Amygdala (tissue), 56 donors: ENCODE results near the gene TNFSF8.
A peak's percentile ranks its signal among the peaks of the same experiment; 100 is the strongest.

ENCODE experiments used
- DNase-seq, 56 donors: peaks; one replicate each; lab custom pipeline; 2025; lab: John Stamatoyannopoulos, UW

TNFSF8 gene

DNA sequence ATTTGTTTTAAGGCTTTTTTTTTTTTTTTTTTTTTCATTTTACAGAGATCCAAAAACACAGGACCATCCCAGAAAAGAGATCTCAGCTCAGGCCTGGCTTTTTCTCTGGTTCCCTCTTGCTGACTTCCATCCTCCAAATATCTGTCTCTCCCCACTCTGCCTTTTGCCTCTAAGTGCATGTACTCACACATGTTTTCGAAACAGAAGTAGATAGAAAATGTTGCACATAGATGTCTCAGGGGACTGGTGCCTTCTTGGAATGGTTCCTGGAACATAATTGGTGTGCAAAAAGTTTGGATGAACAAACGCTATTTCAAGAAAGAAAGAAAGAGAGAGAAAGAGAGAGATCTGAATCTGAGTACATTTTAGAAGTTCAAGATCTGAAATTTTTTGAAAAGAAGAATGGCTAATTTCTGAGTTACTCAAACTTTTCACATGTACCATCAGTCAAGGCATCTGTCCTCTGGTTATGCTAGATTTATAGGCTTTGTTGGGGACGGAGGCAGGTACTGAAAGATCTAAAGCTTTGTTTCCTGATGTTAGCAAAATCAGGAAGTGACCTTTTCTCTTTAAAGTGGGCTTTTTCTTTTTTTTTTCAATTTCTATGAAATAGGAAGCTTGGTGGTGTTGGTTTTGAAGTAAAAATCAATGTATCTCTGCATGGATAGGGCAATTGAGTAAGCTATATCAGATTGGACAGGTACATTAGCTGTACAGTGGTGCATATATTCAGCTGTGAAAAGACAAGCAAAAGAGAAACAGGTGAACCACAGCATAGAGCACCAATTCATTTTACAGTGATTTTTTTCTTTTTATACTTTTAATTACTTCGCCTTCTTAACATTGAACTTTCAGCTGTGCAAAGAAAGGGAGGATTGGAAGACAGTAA lies 8.5 kb upstream of the TNFSF8 start:
- DNase-seq: no peak

DNA sequence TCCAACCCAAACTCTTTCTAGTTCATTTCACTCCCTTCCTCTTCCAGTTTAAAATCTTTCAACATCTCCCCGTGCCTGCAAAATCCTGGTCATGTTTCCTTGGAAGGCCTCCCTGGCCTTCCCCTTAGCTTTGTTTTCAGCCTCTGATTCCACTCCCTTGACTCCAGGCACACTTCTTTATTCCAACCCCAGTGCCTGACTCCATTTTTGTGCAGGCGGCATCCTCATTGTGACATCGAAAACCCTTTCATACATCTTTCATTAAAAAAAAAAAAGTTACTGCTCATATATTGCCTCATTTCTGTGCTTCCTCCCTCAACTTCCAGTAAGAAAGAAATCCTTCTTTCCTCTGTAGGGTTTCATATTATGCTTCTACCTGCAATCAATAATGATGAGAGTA lies 7.1 kb upstream of the TNFSF8 start:
- no peak for DNase-seq

- no peak for DNase-seq
Measured at GRCh38 chr9:114936581-114936980, 6.2 kb upstream of the TNFSF8 start.

DNA sequence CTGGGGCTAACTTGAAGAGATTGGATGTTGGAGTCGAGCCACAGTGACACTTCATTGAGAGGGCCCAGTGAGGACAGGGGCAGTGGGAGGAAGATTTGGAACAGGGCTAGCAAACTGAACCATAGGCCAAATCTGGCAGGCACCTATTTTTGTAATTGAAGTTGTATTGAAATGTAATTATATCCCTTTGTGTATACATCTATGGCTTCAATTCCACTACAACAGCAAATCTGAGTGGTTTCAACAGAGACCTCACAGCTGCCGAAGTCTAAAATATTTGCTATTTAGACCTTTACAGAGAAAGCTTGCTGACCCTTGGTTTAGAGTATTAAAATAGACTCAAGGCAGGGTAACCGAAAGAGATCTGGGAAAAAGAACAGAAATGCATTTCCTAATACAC lies 4.7 kb upstream of the TNFSF8 start:
- DNase-seq: no peak

DNA sequence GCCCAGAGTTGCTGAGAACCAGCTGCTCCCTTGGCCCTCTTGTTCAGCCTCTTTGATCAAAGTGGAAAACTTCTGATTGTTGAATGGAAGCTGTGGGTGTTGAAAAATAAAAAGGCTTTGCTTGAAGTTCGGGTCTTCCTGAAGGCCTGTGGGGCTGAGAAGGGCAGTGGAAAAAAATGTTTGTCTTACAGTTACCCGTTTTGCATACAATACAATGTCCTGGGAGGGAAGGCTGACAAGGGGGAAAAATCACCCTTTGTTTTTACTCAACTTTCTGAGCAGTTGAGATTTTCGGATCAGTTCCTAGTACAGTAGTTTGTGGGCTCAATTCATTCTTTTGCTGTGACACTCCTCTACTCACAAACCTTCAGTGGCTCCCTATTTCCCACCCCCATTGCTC lies 2.1 kb upstream of the TNFSF8 start:
- no peak for DNase-seq

GRCh38 chr9:114931407-114931806 lies 1.0 kb upstream of the TNFSF8 start:
- DNase-seq: no peak

DNA sequence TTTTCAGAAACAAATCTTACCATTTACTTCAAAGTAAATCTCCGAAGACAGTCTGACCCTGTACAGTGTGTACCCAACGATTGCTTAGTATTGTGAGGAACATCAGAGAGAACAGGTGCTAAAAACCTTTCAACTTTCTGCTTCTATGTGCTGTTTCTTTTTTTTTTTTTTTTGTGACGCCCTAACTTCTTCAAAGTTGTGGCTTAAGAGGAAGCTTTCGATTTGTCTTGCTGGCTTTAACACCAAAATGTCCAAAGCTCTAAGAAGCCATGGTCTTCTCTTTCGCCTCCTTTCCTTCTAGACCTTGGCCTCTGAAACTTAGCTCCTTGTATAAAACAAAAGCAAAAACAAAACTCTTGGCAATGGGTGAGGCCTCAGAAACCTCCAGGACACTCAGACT lies 1.2 kb downstream of the TNFSF8 start:
- no peak for DNase-seq

DNA sequence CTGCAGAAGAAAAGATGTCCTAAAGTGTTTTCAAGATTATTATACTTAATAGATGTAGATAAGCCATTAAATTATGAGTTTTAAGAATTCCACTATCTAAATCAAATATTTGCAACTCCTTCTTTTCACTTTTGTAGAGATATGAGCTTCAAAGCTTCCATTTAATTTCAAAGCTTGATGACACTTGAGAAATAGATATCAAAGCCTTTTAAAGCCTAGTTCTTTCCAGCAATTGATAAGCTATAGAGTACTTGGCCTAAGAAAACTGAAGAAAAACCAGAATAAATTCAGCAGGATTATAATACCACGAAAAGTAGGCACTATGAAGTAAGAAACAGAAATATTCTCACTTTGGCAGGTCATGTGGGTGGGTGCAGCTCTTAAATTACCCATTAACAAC lies 1.7 kb downstream of the TNFSF8 start:
- no peak for DNase-seq

DNA sequence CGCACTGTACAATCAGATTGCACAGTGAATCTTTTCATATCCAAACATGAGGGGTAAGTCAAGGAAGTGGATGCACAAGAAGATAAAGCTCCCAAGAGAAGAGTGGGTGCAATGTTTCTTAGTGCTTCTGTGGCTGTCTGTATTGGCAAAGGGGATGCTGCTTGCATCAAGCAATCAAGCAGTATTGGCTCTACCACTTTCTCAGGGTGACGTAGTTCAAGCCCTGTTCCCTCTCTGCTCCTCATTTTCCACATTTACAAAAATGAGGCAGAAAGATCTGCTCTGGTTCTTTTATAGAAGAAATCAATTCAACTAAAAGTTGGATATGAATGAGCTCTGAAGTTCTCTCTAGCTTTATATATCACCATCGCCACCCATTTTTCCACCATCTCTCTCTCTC lies 2.3 kb downstream of the TNFSF8 start:
- DNase-seq: no peak

DNA sequence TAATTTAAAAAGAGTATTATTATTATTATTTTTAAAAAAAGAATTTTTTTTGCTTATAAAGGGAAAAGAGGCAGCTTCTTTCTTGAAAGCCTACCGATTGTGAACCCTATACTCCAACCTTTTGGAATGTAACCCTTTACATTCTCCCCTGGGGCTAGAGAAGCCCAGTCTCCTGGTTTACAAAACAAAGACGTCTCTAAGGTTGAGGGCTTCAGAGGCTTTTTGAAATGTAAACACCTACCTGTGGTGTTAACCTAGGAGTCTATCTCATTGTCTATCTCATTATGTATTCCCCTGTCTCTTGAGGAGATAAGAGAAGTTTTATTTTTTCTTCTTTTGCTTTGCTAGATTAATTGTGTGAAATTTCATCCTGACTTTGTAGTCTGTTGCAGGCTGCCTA lies 4.7 kb downstream of the TNFSF8 start:
- no peak for DNase-seq

DNA sequence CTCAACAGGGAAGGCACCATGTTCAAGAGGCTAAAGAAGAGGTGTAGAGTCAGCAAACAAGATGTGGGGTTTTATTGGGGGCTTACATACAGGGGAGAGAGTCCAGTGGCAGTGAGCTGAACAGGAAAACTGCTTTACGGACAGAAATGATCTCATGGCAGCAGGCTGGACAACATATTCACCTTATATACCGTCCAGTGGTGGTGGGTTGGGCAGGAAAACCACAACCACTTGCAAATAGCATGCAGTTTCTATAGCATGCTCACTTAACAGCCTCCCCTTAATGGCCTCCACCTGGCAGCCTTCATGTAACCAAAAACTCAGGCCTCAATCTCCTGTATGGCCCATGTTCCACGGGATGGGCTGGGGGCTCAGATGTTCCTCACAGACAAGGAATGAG lies 5.4 kb downstream of the TNFSF8 start:
- no peak for DNase-seq

GRCh38 chr9:114924327-114924726 lies 6.1 kb downstream of the TNFSF8 start:
- no peak for DNase-seq

DNA sequence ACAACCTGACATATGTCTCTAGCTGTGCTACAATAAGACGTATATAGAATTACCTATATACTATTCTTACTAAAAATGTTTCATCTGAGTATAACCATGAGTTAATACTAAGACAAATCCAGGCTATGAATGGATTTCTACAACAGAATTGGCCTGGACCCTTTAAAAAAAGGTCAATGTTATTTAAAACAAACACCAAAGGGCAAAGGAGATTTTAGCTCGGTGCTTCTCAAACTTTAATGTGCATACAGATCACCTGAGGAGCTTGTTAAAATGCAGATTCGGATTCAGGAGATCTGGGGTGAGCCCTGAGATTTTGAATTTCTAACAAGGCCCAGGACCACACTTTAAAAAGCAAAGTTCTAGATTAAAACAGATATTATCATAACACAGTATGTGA lies 6.5 kb downstream of the TNFSF8 start:
- no peak for DNase-seq

GRCh38 chr9:114921171-114921570 lies 9.2 kb downstream of the TNFSF8 start:
- DNase-seq: no peak

GRCh38 chr9:114919611-114920010 lies 10.8 kb downstream of the TNFSF8 start:
- DNase-seq: no peak

DNA sequence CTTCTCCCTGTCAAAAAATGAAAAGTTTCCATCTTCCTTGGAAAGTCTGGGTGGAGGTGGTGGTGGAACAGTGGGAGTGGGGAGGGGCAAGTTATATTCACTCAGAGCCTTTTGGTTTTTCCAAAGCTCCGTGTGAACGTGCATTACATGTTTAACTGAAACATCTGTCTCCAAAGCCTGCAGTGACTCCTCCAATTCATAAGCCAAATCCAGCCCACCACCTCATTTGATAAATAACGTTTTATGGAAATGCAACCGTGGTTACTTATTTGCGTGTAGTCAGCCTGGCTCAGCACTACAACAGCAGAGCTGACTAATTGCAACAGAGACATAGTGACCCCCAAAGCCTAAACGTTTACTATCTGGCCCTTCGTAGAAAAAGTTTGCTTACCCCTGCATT lies 13.9 kb downstream of the TNFSF8 start:
- DNase-seq: no peak

DNA sequence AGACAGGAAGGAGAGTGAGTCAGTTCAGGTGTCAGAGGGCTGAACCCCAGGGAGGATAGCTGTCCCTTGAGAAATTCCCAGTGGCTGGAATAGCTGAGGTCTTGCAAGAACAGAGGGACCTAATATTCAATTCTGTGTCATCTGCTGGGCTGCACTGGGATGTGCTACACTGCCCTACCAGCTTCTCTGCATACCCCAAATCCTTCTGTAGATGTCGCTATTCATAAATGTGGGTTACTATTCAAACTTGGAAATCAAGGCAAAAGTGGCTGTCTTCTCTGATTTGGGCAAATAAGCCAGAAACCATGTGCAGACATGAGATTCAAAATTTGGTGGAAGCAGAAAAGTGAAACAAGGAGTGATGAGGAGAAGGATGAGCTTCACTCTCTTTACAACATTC lies 16.3 kb downstream of the TNFSF8 start:
- DNase-seq: no peak

DNA sequence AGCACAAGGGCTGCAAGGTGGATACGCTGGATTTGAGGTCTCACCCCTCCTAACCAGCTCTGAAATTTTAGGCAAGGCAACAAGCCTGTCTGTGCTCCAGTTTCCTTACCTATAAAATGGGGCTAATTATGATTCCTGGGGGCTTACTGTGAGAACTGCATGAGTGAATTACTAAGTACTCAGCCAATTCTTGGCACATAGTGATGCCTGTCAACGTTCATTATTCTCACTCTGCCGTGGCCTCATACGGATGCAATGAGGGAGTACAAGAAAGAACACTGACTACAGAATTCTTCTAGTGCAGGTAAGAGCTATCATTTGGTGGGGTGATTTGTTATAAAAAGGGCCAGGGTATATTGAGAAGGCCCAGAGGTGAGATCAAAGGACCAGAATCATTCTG lies 16.7 kb downstream of the TNFSF8 start:
- no peak for DNase-seq

DNA sequence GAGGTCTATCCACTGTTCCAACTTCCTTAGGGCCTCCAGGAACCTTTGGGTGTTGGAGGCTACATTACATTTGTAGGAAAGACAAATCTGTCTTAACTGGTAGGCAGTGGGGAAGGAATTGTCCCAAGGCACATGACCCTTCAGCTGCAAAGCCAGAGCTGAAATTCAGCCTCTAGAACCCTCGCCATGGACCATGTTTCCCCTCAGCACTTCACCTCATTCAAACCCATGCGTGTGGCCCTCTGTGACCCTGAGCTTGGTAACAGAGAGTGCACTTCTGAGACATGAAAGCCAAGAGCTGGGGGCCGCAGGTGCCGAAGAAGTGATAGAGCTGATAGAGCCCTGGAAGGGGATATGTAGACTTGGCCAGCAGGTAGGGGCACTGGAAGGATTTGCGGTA lies 17.2 kb downstream of the TNFSF8 start:
- no peak for DNase-seq

- DNase-seq: peak in 5 of 56 donors; percentile 3 to 45 (median 19)
Measured at GRCh38 chr9:114911167-114911821, 19.1 kb downstream of the TNFSF8 start.

DNA sequence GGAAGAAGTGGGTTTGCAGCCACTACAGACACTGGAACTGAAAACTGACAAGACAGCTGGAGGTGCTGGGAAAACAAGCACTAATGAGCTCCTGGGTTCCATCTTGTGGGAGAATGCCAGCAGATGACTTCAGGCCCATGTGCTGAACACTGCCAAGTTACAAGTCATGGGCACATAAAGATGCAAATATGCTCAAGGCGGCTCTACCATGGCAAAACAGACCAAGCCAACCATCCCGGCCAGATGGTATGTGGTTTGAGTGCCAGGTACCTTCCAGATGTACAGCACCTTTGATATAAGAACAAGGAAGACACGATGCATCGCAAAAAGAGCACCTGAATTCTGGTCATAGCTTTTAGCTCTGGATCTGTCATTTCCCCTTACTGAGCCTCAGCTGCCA lies 19.9 kb downstream of the TNFSF8 start:
- DNase-seq: peak in 1 of 56 donors; percentile 3

DNA sequence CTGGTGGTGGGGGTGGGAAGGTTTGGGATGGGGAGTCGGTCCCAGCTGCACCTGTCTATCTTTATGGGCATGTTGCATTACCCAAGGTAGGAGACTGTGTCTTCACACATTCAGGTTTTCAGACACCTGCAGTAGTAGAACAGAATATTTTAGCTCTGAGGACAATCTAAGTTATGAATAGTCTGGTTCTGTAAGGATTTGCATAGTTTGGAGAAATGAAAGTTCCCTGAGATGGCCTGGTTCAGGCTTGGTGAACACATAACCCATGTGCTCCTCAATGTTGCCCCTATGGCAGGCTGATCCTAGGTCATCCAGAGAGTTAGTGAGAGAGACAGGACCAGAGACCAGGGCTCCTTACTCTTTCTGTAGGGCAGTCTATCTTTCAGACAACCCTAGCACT lies 20.7 kb downstream of the TNFSF8 start:
- no peak for DNase-seq
